H9 (cell line): ENCODE results near the gene DBNDD1. TPM values are rescaled to one million over a fixed set of nuclear protein-coding genes. Genes with fewer than 3 reads are reported as not detected.

ENCODE experiments used
- DNase-seq: peaks from one replicate; pipeline ENCODE4 v3.0.0-alpha.2; 2017
- H2AFZ ChIP-seq: one replicate; pipeline ENCODE4 v1.6.1; 2013; ENCODE audit warnings: mild to moderate bottlenecking, low read length, control low read depth, moderate library complexity
- H2AK5ac ChIP-seq: 2 replicates; pipeline ENCODE4 v1.6.1; 2013; ENCODE audit warnings: low read length, control low read depth, mixed read lengths; ENCODE audit not compliant: insufficient read length
- H2BK120ac ChIP-seq: one replicate; pipeline ENCODE4 v1.6.1; 2013; ENCODE audit warnings: low read depth, mild to moderate bottlenecking, low read length, control low read depth, inconsistent platforms; ENCODE audit not compliant: poor library complexity, severe bottlenecking
- H2BK12ac ChIP-seq: 2 replicates; pipeline ENCODE4 v1.6.1; 2013; ENCODE audit warnings: low read length, control low read depth, mixed read lengths, low read depth; ENCODE audit not compliant: insufficient read length
- H2BK15ac ChIP-seq: 2 replicates; pipeline ENCODE4 v1.6.1; 2013; ENCODE audit warnings: low read depth, low read length, control low read depth
- H2BK20ac ChIP-seq: one replicate; pipeline ENCODE4 v1.6.1; 2013; ENCODE audit warnings: low read depth, mild to moderate bottlenecking, low read length, control low read depth, inconsistent platforms; ENCODE audit not compliant: poor library complexity, severe bottlenecking
- H2BK5ac ChIP-seq: 2 replicates; pipeline ENCODE4 v1.6.1; 2013; ENCODE audit warnings: low read length, control low read depth, mixed read lengths; ENCODE audit not compliant: insufficient read length
- H3K14ac ChIP-seq: 2 replicates; pipeline ENCODE4 v1.6.1; 2013; ENCODE audit warnings: low read length, control low read depth; ENCODE audit not compliant: insufficient read depth
- H3K18ac ChIP-seq: 2 replicates; pipeline ENCODE4 v1.6.1; 2013; ENCODE audit warnings: low read depth, mild to moderate bottlenecking, mixed read lengths, low read length, control low read depth; ENCODE audit not compliant: insufficient read length
- H3K23ac ChIP-seq: 2 replicates; pipeline ENCODE4 v1.6.1; 2013; ENCODE audit warnings: low read length, control low read depth, mixed read lengths, low read depth; ENCODE audit not compliant: insufficient read length
- H3K23me2 ChIP-seq: 2 replicates; pipeline ENCODE4 v1.6.1; 2013; ENCODE audit warnings: low read depth, mild to moderate bottlenecking, mixed read lengths, low read length, control low read depth; ENCODE audit not compliant: insufficient read length, poor library complexity, severe bottlenecking
- H3K27ac ChIP-seq: 2 replicates; pipeline ENCODE4 v1.5.1; 2013; ENCODE audit warnings: low read length, control low read depth, mixed read lengths, low read depth; ENCODE audit not compliant: insufficient read length
- H3K27me3 ChIP-seq: 2 replicates; pipeline ENCODE4 v1.6.1; 2013; ENCODE audit warnings: low read length, control low read depth, inconsistent platforms; ENCODE audit not compliant: insufficient read depth
- H3K4ac ChIP-seq: 2 replicates; pipeline ENCODE4 v1.6.1; 2013; ENCODE audit warnings: low read depth, mild to moderate bottlenecking, control low read depth, inconsistent platforms, low read length, moderate library complexity
- H3K4me1 ChIP-seq: 2 replicates; pipeline ENCODE4 v1.6.1; 2013; ENCODE audit warnings: low read length, control low read depth, inconsistent platforms; ENCODE audit not compliant: insufficient read depth
- H3K4me2 ChIP-seq: 2 replicates; pipeline ENCODE4 v1.6.1; 2013; ENCODE audit warnings: low read length, control low read depth, mixed read lengths; ENCODE audit not compliant: insufficient read length, insufficient read depth
- H3K56ac ChIP-seq: 2 replicates; pipeline ENCODE4 v1.6.1; 2013; ENCODE audit warnings: low read depth, mild to moderate bottlenecking, mixed read lengths, low read length, control low read depth; ENCODE audit not compliant: insufficient read length
- H3K79me1 ChIP-seq: 2 replicates; pipeline ENCODE4 v1.6.1; 2013; ENCODE audit warnings: low read depth, mild to moderate bottlenecking, moderate library complexity, low read length, control low read depth, inconsistent platforms; ENCODE audit not compliant: insufficient read depth, poor library complexity, severe bottlenecking
- H3K79me2 ChIP-seq: 2 replicates; pipeline ENCODE4 v1.6.1; 2013; ENCODE audit warnings: low read length, control low read depth, inconsistent platforms; ENCODE audit not compliant: insufficient read depth
- H3K9ac ChIP-seq: 2 replicates; pipeline ENCODE4 v1.6.1; 2013; ENCODE audit warnings: low read length, control low read depth, mixed read lengths; ENCODE audit not compliant: insufficient read length; ENCODE audit errors: extremely low read depth
- H3K9me3 ChIP-seq: one replicate; pipeline ENCODE4 v1.6.1; 2013; ENCODE audit warnings: low read depth, low read length, inconsistent platforms; ENCODE audit not compliant: control insufficient read depth
- H3T11ph ChIP-seq: one replicate; pipeline ENCODE4 v1.6.1; 2013; ENCODE audit warnings: mild to moderate bottlenecking, low read length, control low read depth, inconsistent platforms
- H4K20me1 ChIP-seq: one replicate; pipeline ENCODE4 v1.6.1; 2013; ENCODE audit not compliant: control insufficient read depth, insufficient read length, insufficient read depth
- H4K5ac ChIP-seq: 2 replicates; pipeline ENCODE4 v1.6.1; 2013; ENCODE audit warnings: low read depth, mild to moderate bottlenecking, mixed read lengths, low read length, control low read depth; ENCODE audit not compliant: insufficient read length
- H4K8ac ChIP-seq: replicated peaks from 2 replicates; pipeline ENCODE4 v1.6.1; 2013; ENCODE audit warnings: low read length, control low read depth, mixed read lengths, low read depth; ENCODE audit not compliant: insufficient read length
- H4K91ac ChIP-seq: 2 replicates; pipeline ENCODE4 v1.6.1; 2013; ENCODE audit warnings: low read depth, mild to moderate bottlenecking, moderate library complexity, mixed read lengths, low read length, control low read depth; ENCODE audit not compliant: insufficient read length
- H3K27ac Mint-ChIP-seq, 3 experiments: 2 replicates in 2 of 3; 3 replicates in 1 of 3; pipeline ENCODE4 v1.8.0; 2020 to 2021; ENCODE audit warnings: mixed read lengths in 3 of 3, mild to moderate bottlenecking in 1 of 3, moderate library complexity in 1 of 3
- H3K27me3 Mint-ChIP-seq: 2 replicates; pipeline ENCODE4 v1.8.0; 2021; ENCODE audit warnings: low read depth, mild to moderate bottlenecking, moderate library complexity, mixed read lengths
- H3K36me3 Mint-ChIP-seq, 3 experiments: 2 replicates in 2 of 3; 3 replicates in 1 of 3; pipeline ENCODE4 v1.8.0; 2020 to 2021; ENCODE audit warnings: low read depth in 3 of 3, mixed read lengths in 3 of 3; ENCODE audit not compliant: insufficient read depth in 1 of 3
- H3K4me1 Mint-ChIP-seq, 2 experiments: 2 replicates each; pipeline ENCODE4 v1.8.0; 2020; ENCODE audit warnings: mixed read lengths in 2 of 2
- H3K4me3 Mint-ChIP-seq, 2 experiments: 2 replicates in 1 of 2; 3 replicates in 1 of 2; pipeline ENCODE4 v1.8.0; 2020 to 2021; ENCODE audit warnings: mild to moderate bottlenecking in 2 of 2, mixed read lengths in 2 of 2, moderate library complexity in 1 of 2
- H3K9me3 Mint-ChIP-seq, 2 experiments: 2 replicates in 1 of 2; 3 replicates in 1 of 2; pipeline ENCODE4 v1.8.0; 2020; ENCODE audit warnings: mild to moderate bottlenecking in 2 of 2, mixed read lengths in 2 of 2, moderate library complexity in 1 of 2
- CTCF ChIP-seq: fragments of 200-600 bp; sonication (generic); conservative IDR thresholded peaks from 3 replicates; pipeline ENCODE4 v1.8.0; 2021; ENCODE audit warnings: antibody characterized with exemption, mild to moderate bottlenecking
- whole genome bisulfite sequencing: extraction: QIAGEN DNeasy Blood & Tissue Kit; methylation state at CpG from one replicate; pipeline ENCODE4 v1.1.7; 2013; ENCODE audit warnings: missing lambda C conversion rate, low lambda C conversion rate, mixed read lengths; ENCODE audit not compliant: insufficient read length; ENCODE audit errors: extremely low coverage; 5-methylcytosine and 5-hydroxymethylcytosine counted together
- total RNA-seq: library from RNA; stranded (reverse); gene quantifications from 2 replicates; pipeline ENCODE4 v1.2.1, GENCODE V29; 2021

The DBNDD1 gene
- total RNA-seq, 1 experiment from 2014 or later: 87.3 TPM

GRCh38 chr16:90011508-90011819, 7.8 kb downstream of the DBNDD1 start:
- Histone ChIP-seq H3K4ac (no peak overlapping the region), H3K4me2 (no peak overlapping the region), H3K4me1 (no peaks in the 10 kb centered on the region), H2BK15ac (no peak overlapping the region), H3T11ph (no peak overlapping the region), H3K79me2 (no peaks in the 10 kb centered on the region), H3K27me3 (no peaks in the 10 kb centered on the region), H4K8ac (no peak overlapping the region), H3K18ac (no peak overlapping the region), H2BK5ac (no peak overlapping the region), H3K9ac (no peak overlapping the region), H3K79me1 (no peaks in the 10 kb centered on the region), H2AK5ac (no peak overlapping the region), H2BK12ac (no peak overlapping the region), H2BK20ac (no peak overlapping the region), H4K20me1 (no peaks in the 10 kb centered on the region), H2BK120ac (no peak overlapping the region), H3K56ac (no peak overlapping the region), H3K27ac (no peak overlapping the region), H2AFZ (no peak overlapping the region), H3K23ac (no peak overlapping the region), H4K5ac (no peak overlapping the region), H3K9me3 (no peaks in the 10 kb centered on the region), H3K14ac (no peak overlapping the region; the same call in 1 of the 2 replicates), H4K91ac (no peak overlapping the region), H3K23me2 (no peaks in the 10 kb centered on the region)
- Mint-ChIP-seq H3K36me3 (peaks cover 2 to 43% (median 12%) of the 10 kb centered on the region in 3 experiments; a peak in 6 of 7 replicates), H3K27me3 (no peaks in the 10 kb centered on the region), H3K4me1 (no peaks in the 10 kb centered on the region), H3K27ac (no peak overlapping the region), H3K9me3 (no peaks in the 10 kb centered on the region), H3K4me3 (no peak overlapping the region)
- no CpG with 5 or more reads among the region's 11 CpGs for WGBS
- no peak for DNase-seq
- no peak for TF ChIP-seq CTCF
